HG03139 (cell line): ENCODE results near the gene FAM72B.
"Not testable (repeated sequence)": the region's sequence is repeated elsewhere in the genome, so short reads cannot be mapped to it uniquely, and the experiment has no call there.

Experiments used
- ATAC-seq: cut with Tn5 transposase; IDR thresholded peaks from one replicate; pipeline ENCODE4 v1.9.1; 2021; ENCODE audit not compliant: unreplicated experiment

FAM72B gene

GRCh38 chr1:121200985-121201981 is 17.1 kb upstream of the FAM72B start:
- not testable (repeated sequence) for ATAC-seq

DNA sequence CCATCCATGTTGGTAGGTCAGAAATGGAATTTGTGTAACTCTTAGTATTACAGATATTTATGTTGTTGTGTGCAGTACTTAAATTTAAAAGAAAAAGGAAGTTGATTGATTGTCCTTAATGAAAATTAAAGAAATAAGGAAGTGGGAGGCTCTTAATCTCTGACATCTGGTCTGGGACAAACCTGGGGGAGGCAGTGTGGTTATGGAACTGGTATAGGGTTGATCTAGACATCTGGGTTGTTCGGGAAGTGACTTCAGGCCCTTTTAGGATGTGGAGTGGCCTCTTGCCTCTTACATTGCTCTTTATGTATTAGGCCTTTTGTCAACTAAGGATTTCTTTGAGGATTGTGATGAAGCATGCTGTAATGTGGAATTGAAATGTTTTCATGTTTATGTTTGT is 16.1 kb upstream of the FAM72B start:
- ATAC-seq, result not testable (repeated sequence)

- ATAC-seq, result not testable (repeated sequence)
Observed at GRCh38 chr1:121199763-121200162, 15.6 kb upstream of the FAM72B start.

- not testable (repeated sequence) for ATAC-seq
Observed at GRCh38 chr1:121197095-121197882, 13.1 kb upstream of the FAM72B start.

DNA sequence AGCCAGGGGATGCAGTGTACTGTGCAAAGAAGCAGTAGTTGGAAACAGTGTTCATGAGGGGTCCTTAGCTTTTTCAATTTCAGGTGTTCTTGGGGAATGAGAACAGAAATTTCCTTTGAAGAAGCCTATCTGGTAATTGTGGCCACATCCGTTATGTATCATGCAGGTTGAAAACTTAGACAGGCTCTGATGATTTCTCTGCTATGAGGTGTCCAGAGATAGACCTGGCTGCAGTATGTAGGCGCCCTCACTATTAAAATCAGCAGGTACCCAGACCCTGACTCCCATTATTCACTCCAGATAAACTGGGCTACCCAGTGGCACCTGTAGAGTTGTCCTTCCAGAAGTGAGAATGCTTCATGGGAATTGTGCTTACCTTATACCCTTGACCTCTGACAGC is 8.4 kb upstream of the FAM72B start:
- not testable (repeated sequence) for ATAC-seq

DNA sequence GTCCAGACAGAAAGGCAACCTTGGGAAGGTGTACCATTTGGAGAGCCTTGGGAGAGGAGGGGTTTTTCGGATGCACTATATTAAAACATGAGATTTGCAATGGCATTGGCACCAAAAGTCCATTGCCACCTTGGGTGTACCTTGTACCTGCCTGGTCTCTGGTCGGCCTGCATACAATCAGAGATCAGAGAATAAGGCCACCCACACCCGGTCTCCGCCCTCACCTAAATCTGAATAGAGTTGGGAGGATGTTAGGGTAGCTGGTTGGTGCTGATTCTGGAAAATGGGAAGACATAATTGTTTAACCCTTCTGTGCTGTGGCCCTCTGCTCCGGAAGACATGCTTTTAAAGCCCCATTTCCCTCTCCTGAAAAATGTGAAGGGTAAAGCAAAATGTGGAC is 3.8 kb upstream of the FAM72B start:
- not testable (repeated sequence) for ATAC-seq

DNA sequence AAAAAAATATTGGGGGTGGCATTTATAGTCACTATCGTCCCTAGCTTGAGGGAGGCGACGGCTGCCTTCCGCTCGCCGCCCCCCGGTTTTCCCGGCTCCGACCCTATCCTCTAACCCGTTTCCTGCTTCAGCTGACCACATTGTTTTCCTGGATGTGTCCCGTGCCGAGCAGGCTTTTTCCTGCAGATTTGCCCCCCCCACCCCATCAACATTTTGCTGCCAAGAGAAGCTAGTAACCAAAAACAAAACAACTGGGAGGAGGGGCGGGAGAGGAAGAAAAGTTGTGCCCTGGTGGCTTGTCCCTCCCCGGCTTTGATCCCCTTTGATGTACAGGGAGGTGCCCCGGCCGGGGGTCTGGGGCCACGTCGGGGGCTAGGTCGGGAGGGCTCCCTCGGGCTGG is 2.1 kb upstream of the FAM72B start:
- ATAC-seq, result not testable (repeated sequence)

DNA sequence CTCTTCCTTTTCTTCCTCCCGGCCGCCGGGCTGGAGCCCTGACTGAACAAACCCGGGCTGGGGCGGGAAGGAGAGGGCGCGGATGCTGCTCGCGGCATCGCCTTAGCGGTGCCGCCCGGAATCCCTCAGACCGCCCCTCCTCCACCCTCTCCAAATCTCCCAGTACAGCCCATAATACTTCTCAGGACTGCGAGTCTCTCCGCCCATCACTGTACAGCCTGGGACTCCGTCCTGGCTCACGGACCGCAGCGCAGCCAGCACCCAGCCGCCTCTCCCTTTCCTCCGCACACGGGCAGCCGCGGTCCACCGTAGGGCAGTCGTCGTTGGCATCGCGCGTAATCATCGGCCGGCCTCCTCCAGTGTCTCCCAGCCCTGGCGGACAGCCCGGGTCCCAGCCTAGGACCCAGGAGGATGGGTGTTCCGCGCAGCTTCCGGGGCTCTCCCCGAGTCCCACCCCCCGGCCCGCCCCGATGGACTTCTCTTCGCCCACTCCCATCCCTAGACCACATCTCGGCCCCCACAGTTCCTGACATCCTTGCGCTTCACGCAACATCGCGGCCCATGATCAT is 1.1 kb upstream of the FAM72B start:
- ATAC-seq, result peak; percentile 4

GRCh38 chr1:121183867-121184266 is 273 bp downstream of the FAM72B start:
- not testable (repeated sequence) for ATAC-seq

GRCh38 chr1:121178197-121178596 is 5.9 kb downstream of the FAM72B start:
- ATAC-seq, result not testable (repeated sequence)

DNA sequence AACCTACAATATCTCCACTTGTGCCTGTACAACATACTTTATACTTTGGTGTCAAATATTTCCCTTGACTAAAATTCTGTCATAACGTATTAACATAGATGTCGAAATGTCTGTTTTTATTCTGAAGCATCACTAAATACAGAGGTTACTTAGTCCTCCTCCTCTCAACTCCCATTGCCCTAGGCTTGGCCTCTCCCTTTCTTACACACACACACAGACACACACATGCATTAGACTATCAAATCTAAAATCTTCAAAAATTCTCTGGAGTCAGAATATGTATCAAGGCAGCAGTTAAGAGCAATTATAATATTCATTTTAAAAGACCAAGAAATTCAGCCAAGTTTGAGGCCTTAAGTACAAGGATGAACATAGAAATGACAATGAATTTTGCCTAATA is 7.5 kb downstream of the FAM72B start:
- ATAC-seq, result not testable (repeated sequence)

- ATAC-seq, result not testable (repeated sequence)
Observed at GRCh38 chr1:121168152-121168668, 15.9 kb downstream of the FAM72B start.

DNA sequence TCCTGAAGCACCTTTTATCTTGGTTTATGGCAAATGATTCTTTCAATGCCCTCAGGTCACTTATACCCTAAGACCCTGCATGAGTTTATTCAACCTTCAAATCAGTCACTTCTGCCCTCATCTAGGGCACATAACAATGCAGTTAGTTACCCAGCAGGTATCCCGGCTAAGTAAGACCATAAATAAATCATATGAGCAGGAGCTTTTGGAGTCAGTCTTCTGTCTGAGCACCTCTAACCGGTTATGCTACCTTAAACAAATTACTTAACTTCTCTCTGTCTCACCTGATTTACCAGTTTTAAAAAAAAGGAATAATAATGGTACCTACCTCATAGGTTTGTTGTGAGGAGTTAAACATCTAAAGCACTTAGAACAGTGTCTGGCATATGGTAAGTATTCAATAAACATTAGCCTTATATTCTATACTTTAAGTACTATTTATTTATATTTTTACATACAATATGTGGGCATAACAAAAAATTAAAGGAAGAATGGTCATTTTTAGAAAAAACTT is 16.9 kb downstream of the FAM72B start:
- not testable (repeated sequence) for ATAC-seq

DNA sequence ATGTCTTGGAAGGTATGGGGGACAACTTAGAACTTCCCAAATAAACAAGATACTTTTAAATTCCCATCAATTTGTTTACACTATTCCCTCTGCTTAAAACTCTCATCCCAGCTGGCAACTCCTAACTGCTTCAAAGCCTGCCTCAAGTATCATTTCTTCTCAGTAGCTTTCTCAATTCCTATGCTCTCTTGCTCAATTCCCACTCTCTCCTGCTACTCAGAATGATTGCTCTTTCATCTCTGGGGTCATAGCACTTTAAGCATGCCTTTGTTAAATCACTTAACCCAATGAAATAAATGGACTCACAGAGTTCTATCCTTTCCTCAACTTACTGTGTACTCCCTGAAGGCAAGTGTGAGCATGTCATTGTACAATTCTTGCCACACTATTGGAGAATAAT is 18.8 kb downstream of the FAM72B start:
- ATAC-seq, result not testable (repeated sequence)

- not testable (repeated sequence) for ATAC-seq
Observed at GRCh38 chr1:121163850-121164757, 20.0 kb downstream of the FAM72B start.

- not testable (repeated sequence) for ATAC-seq
Observed at GRCh38 chr1:121161199-121161901, 22.8 kb downstream of the FAM72B start.

GRCh38 chr1:121160118-121160517 is 24.0 kb downstream of the FAM72B start:
- not testable (repeated sequence) for ATAC-seq

- ATAC-seq, result not testable (repeated sequence)
Observed at GRCh38 chr1:121157609-121158008, 26.5 kb downstream of the FAM72B start.

DNA sequence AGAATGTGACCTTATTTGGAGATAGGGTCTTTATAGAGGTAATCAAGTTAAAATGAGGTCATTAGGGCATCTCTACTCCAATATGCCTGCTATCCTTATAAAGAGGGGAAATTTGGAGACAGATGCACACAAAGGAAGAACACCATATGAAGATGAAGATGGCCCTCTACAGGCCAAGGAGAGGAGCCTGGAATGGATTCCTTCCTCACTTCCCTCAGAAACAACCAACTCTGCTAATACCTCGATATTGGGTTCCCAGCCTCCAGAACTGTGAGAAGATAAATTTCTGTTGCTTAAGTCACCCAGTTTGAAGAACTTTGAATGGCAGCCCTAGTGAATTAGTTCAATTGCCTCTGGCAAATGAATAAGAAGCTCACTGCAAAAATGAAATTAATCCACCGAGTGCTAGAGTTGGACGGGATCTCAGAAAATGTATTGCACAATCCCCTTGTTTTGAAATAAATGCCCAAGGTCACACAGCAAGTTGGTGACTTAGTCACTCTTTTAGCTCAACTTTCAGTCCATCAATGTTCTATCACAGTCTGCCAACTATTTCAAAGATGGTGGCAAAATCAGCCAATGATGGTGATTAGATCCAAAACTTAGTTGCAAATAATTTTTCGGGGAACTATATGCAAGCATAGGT is 27.1 kb downstream of the FAM72B start:
- not testable (repeated sequence) for ATAC-seq
